GM12878 (cell line): ENCODE results near the gene SI. TPM values are rescaled to one million over a fixed set of nuclear protein-coding genes. Genes with fewer than 3 reads are reported as not detected.
A peak's percentile ranks its signal among the peaks of the same experiment; 100 is the strongest.

Experiments
- ATAC-seq: fragments of 200-7000 bp; cut with Tn5 transposase; 3 replicates; pipeline ENCODE4 v1.9.1; 2020; ENCODE audit warnings: mild to moderate bottlenecking, moderate library complexity
- BruUV-seq: library from RNA; stranded (reverse); fragments of 400-500 nt; replicated peaks from 2 replicates; lab custom pipeline; 2021; lab: Mats Ljungman, UMichigan
- CTCF ChIA-PET: fragments of 300-600 bp; sonication (Branson Sonifier 250); formaldehyde crosslinking; extraction: SDS; loops from one replicate; lab custom pipeline; 2021; ENCODE audit warnings: inconsistent platforms; lab: Yijun Ruan, JAX
- POLR2A ChIA-PET: fragments of 350-600 bp; formaldehyde crosslinking; extraction: SDS; loops from one replicate; lab custom pipeline; 2021; ENCODE audit warnings: inconsistent platforms; lab: Charles Lee
- RAD21 ChIA-PET: fragments of 300-600 bp; sonication (Branson Sonifier 250); formaldehyde crosslinking; loops from one replicate; lab custom pipeline; 2023; ENCODE audit warnings: antibody characterized with exemption; ENCODE audit not compliant: unreplicated experiment; lab: Charles Lee
- SMC1A ChIA-PET: fragments of 300-600 bp; sonication (Branson Sonifier 250); formaldehyde crosslinking; loops from one replicate; lab custom pipeline; 2023; ENCODE audit not compliant: unreplicated experiment, uncharacterized antibody; lab: Charles Lee
- DNase-seq: peaks from one replicate; pipeline ENCODE4 v3.0.0-alpha.2; 2011; ENCODE audit warnings: low read depth, low spot score
- FAIRE-seq: peaks from 3 replicates; lab custom pipeline; 2011; peaks lifted over from hg19 to GRCh38; lab: Jason Lieb, UNC
- H2AFZ ChIP-seq: 2 replicates; pipeline ENCODE4 v1.6.0; 2011; ENCODE audit warnings: low read depth, low read length, control low read depth; ENCODE audit not compliant: control insufficient read depth
- H3K27ac ChIP-seq: 2 replicates; pipeline ENCODE4 v1.5.1; 2011; ENCODE audit warnings: control low read depth; ENCODE audit not compliant: control insufficient read depth, insufficient read depth
- H3K27me3 ChIP-seq, 2 experiments: replicated peaks in 1 of 2; 2 replicates each; pipeline versions ENCODE4 v1.6.0 to v1.6.1; 2011; ENCODE audit warnings: low read length in 1 of 2; ENCODE audit not compliant: control insufficient read depth in 2 of 2, insufficient read depth in 2 of 2
- H3K36me3 ChIP-seq, 2 experiments: 2 replicates each; pipeline ENCODE4 v1.5.1; 2011; ENCODE audit warnings: low read length in 1 of 2; ENCODE audit not compliant: control insufficient read depth in 2 of 2, insufficient read depth in 2 of 2
- H3K4me1 ChIP-seq: 2 replicates; pipeline ENCODE4 v1.6.1; 2011; ENCODE audit warnings: mild to moderate bottlenecking, low read length, moderate library complexity, mixed read lengths; ENCODE audit not compliant: control insufficient read depth, insufficient read depth
- H3K4me2 ChIP-seq: 2 replicates; pipeline ENCODE4 v1.6.0; 2011; ENCODE audit warnings: control low read depth; ENCODE audit not compliant: control insufficient read depth, insufficient read depth
- H3K4me3 ChIP-seq: fragments of 200-600 bp; sonication (generic); 2 replicates; pipeline ENCODE4 v1.5.1; 2016
- H3K79me2 ChIP-seq: 2 replicates; pipeline ENCODE4 v1.6.0; 2011; ENCODE audit warnings: low read length; ENCODE audit not compliant: control insufficient read depth, insufficient read depth
- H3K9ac ChIP-seq: 2 replicates; pipeline ENCODE4 v1.8.0; 2011; ENCODE audit warnings: low read length, control low read depth, mixed read lengths; ENCODE audit not compliant: control insufficient read depth, insufficient read depth
- H3K9me3 ChIP-seq: replicated peaks from 3 replicates; pipeline ENCODE4 v1.5.1; 2011; ENCODE audit warnings: mild to moderate bottlenecking, low read length; ENCODE audit not compliant: control insufficient read depth, insufficient read depth
- H4K20me1 ChIP-seq: 2 replicates; pipeline ENCODE4 v1.6.0; 2011; ENCODE audit not compliant: control insufficient read depth, insufficient read depth
- HDAC6 ChIP-seq: fragments of 200-600 bp; sonication (generic); IDR thresholded peaks from one replicate; pipeline ENCODE4 v1.8.0; 2017; ENCODE audit warnings: antibody characterized with exemption; ENCODE audit not compliant: unreplicated experiment
- NBN ChIP-seq: fragments of 450-650 bp; IDR thresholded peaks from 2 replicates; pipeline ENCODE4 v1.6.1; 2016
- RCOR1 ChIP-seq: conservative IDR thresholded peaks from 2 replicates; pipeline ENCODE4 v1.6.1; 2012; ENCODE audit warnings: low read depth, low read length, improper control_type of control experiment
- RUNX3 ChIP-seq: IDR thresholded peaks from 2 replicates; pipeline ENCODE4 v1.6.1; 2012; ENCODE audit warnings: low read length, inconsistent platforms
- SUZ12 ChIP-seq: fragments of 200-600 bp; sonication (generic); IDR thresholded peaks from one replicate; pipeline ENCODE4 v1.6.1; 2018; ENCODE audit warnings: antibody characterized with exemption, mild to moderate bottlenecking; ENCODE audit not compliant: unreplicated experiment
- ZBED1 ChIP-seq: IDR thresholded peaks from 2 replicates; pipeline ENCODE4 v1.6.1; 2016; ENCODE audit warnings: borderline replicate concordance
- WGBS: methylation state at CpG from one replicate; pipeline ENCODE4 v1.1.6; 2016; ENCODE audit warnings: low lambda C conversion rate; ENCODE audit not compliant: insufficient replicate concordance, insufficient coverage; ENCODE audit errors: missing lambda C conversion rate; 5-methylcytosine and 5-hydroxymethylcytosine counted together
- in situ Hi-C: fragments of 300-500 bp; cut with MboI; formaldehyde crosslinking; loops from 9 replicates; pipeline ENCODE4 v1.14.3; 2018; ENCODE audit warnings: mixed read lengths
- intact Hi-C: fragments of 100-400 bp; cut with micrococcal nuclease; formaldehyde crosslinking; loops from one replicate; pipeline ENCODE4 v1.14.2; 2022; ENCODE audit not compliant: unreplicated experiment
- polyA plus RNA-seq, 11 experiments: library from polyadenylated mRNA; depleted of rRNA in 4 of 11; unstranded in 6 of 11; stranded (reverse) in 5 of 11; fragments of >200 nt; fragmentation: Nextera tagmentation in 4 of 11; fragmentation: Illumina TruSeq in 1 of 11; extraction: Ambion mirVana in 4 of 11; extraction: Trizol in 1 of 11; gene quantifications; 1 replicate in 1 of 11; 2 replicates in 10 of 11; pipeline versions ENCODE4 v1.2.1 to v1.2.3, GENCODE V29; 2011 to 2016; ENCODE audit warnings: inconsistent platforms in 2 of 11, missing spikeins in 2 of 11, low read depth in 1 of 11
- total RNA-seq, 4 experiments: library from RNA; depleted of rRNA in 3 of 4; stranded (reverse); fragments of >200 nt in 3 of 4; fragmentation: Illumina TruSeq in 1 of 4; extraction: Trizol in 1 of 4; gene quantifications; 2 replicates each; pipeline versions ENCODE4 v1.2.1 to v1.2.3, GENCODE V29; 2013 to 2021
- TF ChIP-seq, protein P1 (sequence below): fragments of 450-650 bp; IDR thresholded peaks from 2 replicates; pipeline ENCODE4 v1.6.1; 2016; ENCODE audit warnings: mild to moderate bottlenecking
- TF ChIP-seq, protein P2 (sequence below): fragments of 450-650 bp; conservative IDR thresholded peaks from 2 replicates; pipeline ENCODE4 v1.6.1; 2017; ENCODE audit warnings: mild to moderate bottlenecking, moderate library complexity

SI gene
- total and polyA plus RNA-seq, 10 of the 15 experiments (the other 5 are each of a cell fraction or from before 2014, with no cell fraction given): 0.01 TPM; not detected in 9

DNA sequence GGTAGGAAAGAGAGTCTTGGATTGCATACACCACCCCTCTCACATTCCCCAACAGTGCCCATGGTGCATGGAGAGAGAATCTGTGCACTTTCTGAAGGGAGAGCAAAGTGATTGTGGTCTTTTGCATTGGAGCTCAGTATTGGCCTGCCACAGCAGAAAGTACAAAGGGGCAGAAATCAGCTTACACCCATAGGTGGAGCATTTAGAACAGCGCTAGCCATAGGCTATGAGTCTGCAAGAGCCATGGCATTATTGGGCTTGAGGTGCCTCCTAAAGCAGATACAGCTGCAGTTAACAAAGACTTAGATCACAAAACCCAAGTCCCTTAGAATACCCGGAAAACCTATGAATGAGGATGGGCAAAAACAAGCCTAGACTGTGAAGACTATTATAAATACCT lies 21.8 kb downstream of the SI start:
- SMC1A ChIA-PET: interaction anchor here (0.9 to 1.6 kb wide), 2 partner anchors 10 to 47 kb away, joined by 3 to 5 read pairs; no protein-coding TSS in a partner anchor
- no peak overlapping the region for H3K4me2 ChIP-seq
- no peak overlapping the region for H3K9ac ChIP-seq
- WGBS: 0% methylated on average over 2 of the region's 2 CpGs
- H2AFZ ChIP-seq: no peak overlapping the region
- in situ Hi-C loops (no loop called here), intact Hi-C loops (no loop called here)
- no peak overlapping the region for H3K27ac ChIP-seq
- H4K20me1 ChIP-seq: no peaks in the 10 kb centered on the region
- RAD21 ChIA-PET: no interaction called here
- no peaks in the 10 kb centered on the region for H3K4me1 ChIP-seq
- H3K79me2 ChIP-seq: no peaks in the 10 kb centered on the region
- no peak overlapping the region for H3K4me3 ChIP-seq
- no peaks in the 10 kb centered on the region for H3K36me3 ChIP-seq
- FAIRE-seq: no peak
- no peaks in the 10 kb centered on the region for H3K9me3 ChIP-seq
- H3K27me3 ChIP-seq: no peaks in the 10 kb centered on the region
- no peak for TF ChIP-seq SUZ12
- TF ChIP-seq ZBED1: no peak
- TF ChIP-seq, protein P1, sequence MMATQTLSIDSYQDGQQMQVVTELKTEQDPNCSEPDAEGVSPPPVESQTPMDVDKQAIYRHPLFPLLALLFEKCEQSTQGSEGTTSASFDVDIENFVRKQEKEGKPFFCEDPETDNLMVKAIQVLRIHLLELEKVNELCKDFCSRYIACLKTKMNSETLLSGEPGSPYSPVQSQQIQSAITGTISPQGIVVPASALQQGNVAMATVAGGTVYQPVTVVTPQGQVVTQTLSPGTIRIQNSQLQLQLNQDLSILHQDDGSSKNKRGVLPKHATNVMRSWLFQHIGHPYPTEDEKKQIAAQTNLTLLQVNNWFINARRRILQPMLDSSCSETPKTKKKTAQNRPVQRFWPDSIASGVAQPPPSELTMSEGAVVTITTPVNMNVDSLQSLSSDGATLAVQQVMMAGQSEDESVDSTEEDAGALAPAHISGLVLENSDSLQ: no peak
- TF ChIP-seq HDAC6: no peak
- TF ChIP-seq RUNX3: no peak
- ATAC-seq: peak; percentile 37
- no peak for DNase-seq
- no TSS peak for BruUV-seq
- CTCF ChIA-PET: no interaction called here
- POLR2A ChIA-PET: no interaction called here

DNA sequence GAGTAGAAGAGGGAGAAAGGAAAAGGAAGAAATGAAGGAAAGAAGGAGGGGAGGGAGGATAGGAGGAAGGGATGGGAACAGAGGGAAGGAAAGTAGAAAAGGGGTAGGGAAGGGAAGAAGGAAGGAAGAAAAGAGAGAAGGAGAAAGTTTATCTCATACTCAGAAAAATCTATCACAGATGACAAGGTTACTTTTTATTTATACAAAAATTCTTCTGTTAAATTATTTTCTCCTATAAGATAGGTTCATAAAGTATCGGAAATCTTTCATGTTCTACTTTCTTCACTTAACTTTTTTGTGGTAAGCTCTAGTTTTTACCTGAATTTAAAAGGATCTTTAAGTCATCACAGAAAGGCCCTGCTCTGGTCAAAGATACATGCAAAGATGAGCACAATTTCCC lies 38.1 kb downstream of the SI start:
- ChIA-PET CTCF (no interaction called here), SMC1A (no interaction called here), POLR2A (no interaction called here), RAD21 (no interaction called here)
- no peak overlapping the region for H3K9ac ChIP-seq
- 0% methylated on average over 1 of the region's 1 CpG for whole genome bisulfite sequencing
- H4K20me1 ChIP-seq: no peaks in the 10 kb centered on the region
- DNase-seq (no peak), FAIRE-seq (no peak), ATAC-seq (no peak)
- no peak overlapping the region for H2AFZ ChIP-seq
- H3K27ac ChIP-seq: no peak overlapping the region
- H3K4me2 ChIP-seq: no peak overlapping the region
- BruUV-seq: no TSS peak
- no peaks in the 10 kb centered on the region for H3K36me3 ChIP-seq
- no peaks in the 10 kb centered on the region for H3K4me1 ChIP-seq
- no peak overlapping the region for H3K4me3 ChIP-seq
- no peaks in the 10 kb centered on the region for H3K27me3 ChIP-seq
- intact Hi-C loops (no loop called here), in situ Hi-C loops (no loop called here)
- H3K79me2 ChIP-seq: no peaks in the 10 kb centered on the region
- no peaks in the 10 kb centered on the region for H3K9me3 ChIP-seq
- TF ChIP-seq NBN (no peak), RCOR1 (no peak)
- TF ChIP-seq, protein P2, sequence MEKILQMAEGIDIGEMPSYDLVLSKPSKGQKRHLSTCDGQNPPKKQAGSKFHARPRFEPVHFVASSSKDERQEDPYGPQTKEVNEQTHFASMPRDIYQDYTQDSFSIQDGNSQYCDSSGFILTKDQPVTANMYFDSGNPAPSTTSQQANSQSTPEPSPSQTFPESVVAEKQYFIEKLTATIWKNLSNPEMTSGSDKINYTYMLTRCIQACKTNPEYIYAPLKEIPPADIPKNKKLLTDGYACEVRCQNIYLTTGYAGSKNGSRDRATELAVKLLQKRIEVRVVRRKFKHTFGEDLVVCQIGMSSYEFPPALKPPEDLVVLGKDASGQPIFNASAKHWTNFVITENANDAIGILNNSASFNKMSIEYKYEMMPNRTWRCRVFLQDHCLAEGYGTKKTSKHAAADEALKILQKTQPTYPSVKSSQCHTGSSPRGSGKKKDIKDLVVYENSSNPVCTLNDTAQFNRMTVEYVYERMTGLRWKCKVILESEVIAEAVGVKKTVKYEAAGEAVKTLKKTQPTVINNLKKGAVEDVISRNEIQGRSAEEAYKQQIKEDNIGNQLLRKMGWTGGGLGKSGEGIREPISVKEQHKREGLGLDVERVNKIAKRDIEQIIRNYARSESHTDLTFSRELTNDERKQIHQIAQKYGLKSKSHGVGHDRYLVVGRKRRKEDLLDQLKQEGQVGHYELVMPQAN: no peak
